HepG2 (cell line): ENCODE results near the gene MB. TPM values are rescaled to one million over a fixed set of nuclear protein-coding genes. Genes with fewer than 3 reads are reported as not detected.

Experiments used
- ATAC-seq: fragments of 200-7000 bp; cut with Tn5 transposase; 3 replicates; pipeline ENCODE4 v1.9.1; 2020; ENCODE audit warnings: mild to moderate bottlenecking, moderate library complexity
- BruUV-seq: library from RNA; stranded (reverse); fragments of 400-500 nt; replicated peaks from 2 replicates; lab custom pipeline; 2021; lab: Mats Ljungman, UMichigan
- CTCF ChIA-PET: fragments of 300-600 bp; formaldehyde crosslinking; extraction: SDS; loops from one replicate; lab custom pipeline; 2021; ENCODE audit warnings: low total read pairs, inconsistent platforms, low intra/inter-chr PET ratio; lab: Yijun Ruan, JAX
- POLR2A ChIA-PET: fragments of 350-600 bp; sonication (Branson Sonifier 250); formaldehyde crosslinking; loops from one replicate; lab custom pipeline; 2020; ENCODE audit warnings: antibody characterized with exemption, inconsistent platforms; lab: Yijun Ruan, JAX
- DNase-seq: peaks from one replicate; pipeline ENCODE4 v3.0.0-alpha.2; 2015; ENCODE audit warnings: low spot score
- FAIRE-seq: peaks from 3 replicates; lab custom pipeline; 2011; peaks lifted over from hg19 to GRCh38; lab: Jason Lieb, UNC
- H2AFZ ChIP-seq: one replicate; pipeline ENCODE4 v1.6.1; 2011; ENCODE audit warnings: low read length, inconsistent platforms
- H3K27ac ChIP-seq: fragments of 300-600 bp; 3 replicates; pipeline ENCODE4 v1.8.0; 2011; ENCODE audit warnings: mixed run types, mild to moderate bottlenecking, mixed read lengths, low read length, inconsistent platforms; ENCODE audit not compliant: insufficient read depth; ENCODE audit errors: extremely low read length
- H3K27me3 ChIP-seq, 2 experiments: fragments of 200-600 bp in 1 of 2; 2 replicates in 1 of 2; 3 replicates in 1 of 2; pipeline versions ENCODE4 v1.6.0 to v1.8.0; 2011; ENCODE audit warnings: low read length in 2 of 2, mild to moderate bottlenecking in 2 of 2, moderate library complexity in 2 of 2, inconsistent platforms in 1 of 2; ENCODE audit not compliant: insufficient read depth in 2 of 2, control insufficient read depth in 1 of 2
- H3K36me3 ChIP-seq, 2 experiments: fragments of 200-600 bp in 1 of 2; replicated peaks in 1 of 2; 2 replicates in 1 of 2; 3 replicates in 1 of 2; pipeline versions ENCODE4 v1.5.1 to v1.8.0; 2011; ENCODE audit warnings: low read length in 2 of 2, inconsistent platforms in 1 of 2; ENCODE audit not compliant: insufficient read depth in 2 of 2, control insufficient read depth in 1 of 2
- H3K4me1 ChIP-seq: 2 replicates; pipeline ENCODE4 v1.5.1; 2012; ENCODE audit warnings: low read length, inconsistent platforms; ENCODE audit not compliant: insufficient read depth
- H3K4me2 ChIP-seq: 2 replicates; pipeline ENCODE4 v1.6.0; 2011; ENCODE audit warnings: low read depth, low read length, inconsistent platforms
- H3K4me3 ChIP-seq, 3 experiments: fragments of 200-600 bp in 1 of 3; sonication (generic), shearing (Covaris generic) in 1 of 3; replicated peaks in 1 of 3; 2 replicates each; pipeline ENCODE4 v1.5.1; 2011 to 2016; ENCODE audit warnings: low read length in 3 of 3, inconsistent platforms in 2 of 3, low read depth in 2 of 3, mild to moderate bottlenecking in 2 of 3, control low read depth in 1 of 3, mixed read lengths in 1 of 3; ENCODE audit not compliant: insufficient read depth in 1 of 3
- H3K79me2 ChIP-seq: one replicate; pipeline ENCODE4 v1.6.1; 2011; ENCODE audit warnings: low read length, inconsistent platforms; ENCODE audit not compliant: insufficient read depth
- H3K9ac ChIP-seq: 2 replicates; pipeline ENCODE4 v1.6.0; 2011; ENCODE audit warnings: mild to moderate bottlenecking, low read depth, low read length, inconsistent platforms; ENCODE audit not compliant: insufficient read depth
- H3K9me3 ChIP-seq: 2 replicates; pipeline ENCODE4 v1.5.1; 2012; ENCODE audit warnings: mild to moderate bottlenecking, low read length
- H4K20me1 ChIP-seq: 2 replicates; pipeline ENCODE4 v1.6.0; 2011; ENCODE audit warnings: inconsistent platforms, mild to moderate bottlenecking, low read length, moderate library complexity; ENCODE audit not compliant: insufficient read depth
- FOXJ3 ChIP-seq: sonication (generic); formaldehyde crosslinking; IDR thresholded peaks from 2 replicates; pipeline ENCODE4 v1.4.0; 2020; ENCODE audit warnings: missing genetic modification reagents, mild to moderate bottlenecking, borderline replicate concordance
- FOXP1 ChIP-seq, 2 experiments: fragments of 450-650 bp in 1 of 2; IDR thresholded peaks; 2 replicates each; pipeline ENCODE4 v1.6.1; 2017 to 2018; ENCODE audit warnings: antibody characterized with exemption in 1 of 2
- MLX ChIP-seq: IDR thresholded peaks from 2 replicates; pipeline ENCODE4 v1.6.1; 2016
- MXD4 ChIP-seq: IDR thresholded peaks from 2 replicates; pipeline ENCODE4 v1.6.1; 2016; ENCODE audit warnings: mild to moderate bottlenecking, missing biosample characterization, missing genetic modification reagents
- ZBTB20 ChIP-seq: sonication (generic); formaldehyde crosslinking; IDR thresholded peaks from 2 replicates; pipeline ENCODE4 v1.8.1; 2023; ENCODE audit warnings: missing genetic modification reagents, low read depth, mild to moderate bottlenecking, borderline replicate concordance
- ZNF441 ChIP-seq: sonication (generic); formaldehyde crosslinking; IDR thresholded peaks from 2 replicates; pipeline ENCODE4 v1.7.0; 2021; ENCODE audit warnings: missing genetic modification reagents, borderline replicate concordance
- WGBS: methylation state at CpG from one replicate; pipeline ENCODE4 v1.1.6; 2017; ENCODE audit warnings: low lambda C conversion rate; 5-methylcytosine and 5-hydroxymethylcytosine counted together
- in situ Hi-C: cut with HindIII; loops from 2 replicates; pipeline ENCODE4 v1.10.0; 2017; ENCODE audit warnings: low pct_unique_long_range_greater_than_20kb; ENCODE audit not compliant: extremely low pct_ligation_motif_present
- intact Hi-C: fragments of 100-400 bp; cut with micrococcal nuclease; formaldehyde crosslinking; loops from one replicate; pipeline ENCODE4 v1.10.0; 2022; ENCODE audit not compliant: unreplicated experiment
- polyA plus RNA-seq, 8 experiments: library from polyadenylated mRNA; depleted of rRNA in 3 of 8; stranded (reverse) in 7 of 8; unstranded in 1 of 8; fragments of >200 nt; fragmentation: Illumina TruSeq in 4 of 8; extraction: Trizol in 4 of 8; gene quantifications; 2 replicates each; pipeline versions ENCODE4 v1.2.1 to v1.2.3, GENCODE V29; 2011 to 2016; ENCODE audit warnings: low read depth in 4 of 8, missing spikeins in 1 of 8, mixed read lengths in 1 of 8; ENCODE audit not compliant: insufficient read depth in 1 of 8
- total RNA-seq, 5 experiments: library from RNA; depleted of rRNA; stranded (reverse); fragments of >200 nt; fragmentation: Illumina TruSeq; extraction: Trizol; gene quantifications; 2 replicates each; pipeline ENCODE4 v1.2.3, GENCODE V29; 2016; ENCODE audit warnings: low read depth in 1 of 5

MB gene
- total and polyA plus RNA-seq, 2 of the 13 experiments (the other 11 are each of a cell fraction or from before 2014, with no cell fraction given): 0.07 TPM; not detected in 1

- in situ Hi-C loops: loop anchor here (10.0 kb wide), 1 partner anchor 55 kb away; no protein-coding TSS in a partner anchor
- Histone ChIP-seq H3K79me2 (no peaks in the 10 kb centered on the region), H4K20me1 (no peaks in the 10 kb centered on the region), H3K9ac (no peak overlapping the region), H3K36me3 (no peaks in the 10 kb centered on the region), H3K27ac (no peak overlapping the region), H3K9me3 (no peaks in the 10 kb centered on the region), H3K4me2 (no peak overlapping the region)
- no TSS peak for BruUV-seq
- WGBS: 51% methylated on average over 9 of the region's 13 CpGs
- no peak for FAIRE-seq
- POLR2A ChIA-PET: no interaction called here
- no peak for TF ChIP-seq FOXP1 (IDR thresholded peaks at IDR 0.05)
- TF ChIP-seq FOXP1 (CRISPR knock-in tag; IDR thresholded peaks at IDR 0.05): no peak
- no peak for TF ChIP-seq ZBTB20
- TF ChIP-seq MXD4: no peak
- TF ChIP-seq MLX (CRISPR knock-in tag): no peak
- TF ChIP-seq ZNF441 (CRISPR knock-in tag): no peak
- no peak for TF ChIP-seq FOXJ3
- TF ChIP-seq, all 625 proteins: peak for 0
- ATAC-seq (no peak), DNase-seq (no peak)
- CTCF ChIA-PET: no interaction called here
- intact Hi-C loops: loop anchor here (5.0 kb wide), 1 partner anchor 187 kb away; no protein-coding TSS in a partner anchor
- Histone ChIP-seq H3K4me3 (no peak overlapping the region), H3K27me3 (peaks cover 0 to 34% of the 10 kb centered on the region in 2 experiments; a peak in 2 of 5 replicates), H2AFZ (no peak overlapping the region), H3K4me1 (peaks cover 30% of the 10 kb centered on the region)
These were observed 2.4 kb upstream of the MB start for GRCh38 chr22:35619336-35620094.
